ENCODE data around the gene CMTR1.

The CMTR1 gene

DNA sequence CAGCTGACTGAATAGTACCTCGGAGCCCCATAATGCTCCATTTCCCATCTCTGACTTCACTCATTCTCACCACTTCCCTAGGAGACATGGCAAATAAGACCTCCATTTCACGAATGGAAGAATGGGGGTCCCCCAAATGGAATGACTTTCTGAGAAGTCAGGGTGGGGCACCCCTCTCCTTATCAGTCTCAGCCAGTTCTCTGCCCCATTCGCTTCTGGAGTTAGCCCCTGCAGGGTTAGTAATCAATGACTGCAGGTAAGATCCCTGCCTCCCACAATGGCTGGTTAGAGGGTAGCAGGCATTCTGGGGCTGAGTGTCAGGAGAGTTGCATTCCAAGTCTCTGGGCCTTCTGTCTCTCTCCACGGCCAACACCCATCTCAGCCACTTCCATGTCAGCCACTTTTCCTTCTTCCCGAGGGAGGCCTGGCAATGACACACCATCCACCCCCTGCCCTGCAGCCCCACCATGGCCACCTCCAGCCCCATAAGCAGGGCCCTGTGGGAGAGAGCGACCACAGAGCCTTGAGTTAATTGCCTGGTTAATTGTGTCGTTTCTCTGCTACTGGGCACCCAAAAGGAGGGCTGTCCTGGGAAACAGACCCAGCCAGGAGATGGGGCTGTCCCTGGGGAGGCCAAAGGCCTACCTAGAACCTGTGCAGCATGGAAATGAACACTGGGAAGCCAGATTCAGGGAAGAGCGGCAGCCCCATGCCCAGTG is 53.3 kb downstream of the CMTR1 start (continued):
- TF ChIP-seq ZNF280D (tag by site-specific recombination; IDR thresholded peaks at IDR 0.05) (no peak), SETDB1 (IDR thresholded peaks at IDR 0.05; ENCODE audit: insufficient read length, low read length) (no peak), ZNF624 (tag by site-specific recombination; IDR thresholded peaks at IDR 0.05) (no peak), KLF16 (tag by site-specific recombination; IDR thresholded peaks at IDR 0.05) (no peak), HOXD13 (CRISPR knock-in tag; IDR thresholded peaks at IDR 0.05; ENCODE audit: borderline replicate concordance) (no peak), ZFP3 (tag by site-specific recombination; IDR thresholded peaks at IDR 0.05; ENCODE audit: low read depth) (no peak), SCRT1 (tag by site-specific recombination; IDR thresholded peaks at IDR 0.05; ENCODE audit: borderline replicate concordance) (no peak), ZNF621 (tag by site-specific recombination; IDR thresholded peaks at IDR 0.05) (no peak), SCRT2 (tag by site-specific recombination; IDR thresholded peaks at IDR 0.05) (no peak)
- TF ChIP-seq, protein P1, sequence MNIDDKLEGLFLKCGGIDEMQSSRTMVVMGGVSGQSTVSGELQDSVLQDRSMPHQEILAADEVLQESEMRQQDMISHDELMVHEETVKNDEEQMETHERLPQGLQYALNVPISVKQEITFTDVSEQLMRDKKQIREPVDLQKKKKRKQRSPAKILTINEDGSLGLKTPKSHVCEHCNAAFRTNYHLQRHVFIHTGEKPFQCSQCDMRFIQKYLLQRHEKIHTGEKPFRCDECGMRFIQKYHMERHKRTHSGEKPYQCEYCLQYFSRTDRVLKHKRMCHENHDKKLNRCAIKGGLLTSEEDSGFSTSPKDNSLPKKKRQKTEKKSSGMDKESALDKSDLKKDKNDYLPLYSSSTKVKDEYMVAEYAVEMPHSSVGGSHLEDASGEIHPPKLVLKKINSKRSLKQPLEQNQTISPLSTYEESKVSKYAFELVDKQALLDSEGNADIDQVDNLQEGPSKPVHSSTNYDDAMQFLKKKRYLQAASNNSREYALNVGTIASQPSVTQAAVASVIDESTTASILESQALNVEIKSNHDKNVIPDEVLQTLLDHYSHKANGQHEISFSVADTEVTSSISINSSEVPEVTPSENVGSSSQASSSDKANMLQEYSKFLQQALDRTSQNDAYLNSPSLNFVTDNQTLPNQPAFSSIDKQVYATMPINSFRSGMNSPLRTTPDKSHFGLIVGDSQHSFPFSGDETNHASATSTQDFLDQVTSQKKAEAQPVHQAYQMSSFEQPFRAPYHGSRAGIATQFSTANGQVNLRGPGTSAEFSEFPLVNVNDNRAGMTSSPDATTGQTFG (tag by site-specific recombination; IDR thresholded peaks at IDR 0.05; ENCODE audit: borderline replicate concordance) = no peak
- TF ChIP-seq, protein P2, sequence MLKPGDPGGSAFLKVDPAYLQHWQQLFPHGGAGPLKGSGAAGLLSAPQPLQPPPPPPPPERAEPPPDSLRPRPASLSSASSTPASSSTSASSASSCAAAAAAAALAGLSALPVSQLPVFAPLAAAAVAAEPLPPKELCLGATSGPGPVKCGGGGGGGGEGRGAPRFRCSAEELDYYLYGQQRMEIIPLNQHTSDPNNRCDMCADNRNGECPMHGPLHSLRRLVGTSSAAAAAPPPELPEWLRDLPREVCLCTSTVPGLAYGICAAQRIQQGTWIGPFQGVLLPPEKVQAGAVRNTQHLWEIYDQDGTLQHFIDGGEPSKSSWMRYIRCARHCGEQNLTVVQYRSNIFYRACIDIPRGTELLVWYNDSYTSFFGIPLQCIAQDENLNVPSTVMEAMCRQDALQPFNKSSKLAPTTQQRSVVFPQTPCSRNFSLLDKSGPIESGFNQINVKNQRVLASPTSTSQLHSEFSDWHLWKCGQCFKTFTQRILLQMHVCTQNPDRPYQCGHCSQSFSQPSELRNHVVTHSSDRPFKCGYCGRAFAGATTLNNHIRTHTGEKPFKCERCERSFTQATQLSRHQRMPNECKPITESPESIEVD (tag by site-specific recombination; IDR thresholded peaks at IDR 0.05) = no peak

DNA sequence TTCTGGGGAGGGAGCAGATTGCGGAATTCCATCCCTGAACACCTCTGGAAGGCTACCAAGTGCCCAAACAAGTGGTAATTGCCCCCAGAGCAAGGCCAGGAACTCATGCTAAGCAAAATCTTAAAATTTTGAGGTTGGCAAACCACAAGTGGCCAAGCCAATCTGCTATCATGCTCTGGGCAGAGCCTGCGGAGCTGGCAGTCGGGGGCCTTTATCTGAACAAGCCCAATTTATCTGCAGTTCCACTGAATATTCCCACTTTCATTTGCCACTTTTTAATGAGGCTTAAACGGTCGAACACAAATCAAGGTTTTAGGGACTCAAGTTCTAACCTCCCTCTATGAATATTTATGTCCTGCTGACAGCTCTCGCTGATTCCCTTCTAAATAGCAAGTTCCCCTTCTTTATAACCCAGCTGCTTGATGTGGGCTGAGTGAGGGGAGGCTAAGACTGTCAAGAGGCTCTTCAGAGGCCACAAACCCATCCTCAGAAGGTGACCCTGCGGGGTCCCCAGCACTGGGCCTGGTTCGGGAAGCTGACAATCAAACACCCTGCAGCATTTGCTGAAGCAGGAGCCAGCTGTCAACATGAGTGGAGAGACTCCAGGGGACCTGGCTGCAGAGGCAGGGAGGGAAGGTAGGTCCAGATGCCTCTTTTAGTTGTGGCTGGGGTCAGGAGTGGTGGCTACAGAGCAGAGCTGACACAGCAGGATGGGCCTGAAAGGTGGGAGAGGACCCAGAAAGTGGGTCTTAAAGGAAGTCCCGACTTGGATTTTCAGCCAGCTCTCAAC is 54.8 kb downstream of the CMTR1 start:
- Histone ChIP-seq H3K4me3 (ENCODE audit: low read depth, low read length) (no peak overlapping the region), H3K9me3 (ENCODE audit: control insufficient read depth, insufficient read depth, low read depth, low read length) (no peaks in the 10 kb centered on the region), H3K36me3 (ENCODE audit: control insufficient read depth in 2 of 2, insufficient read depth in 1 of 2, low read length in 2 of 2) (peaks cover 0 to 18% of the 10 kb centered on the region in 2 experiments; a peak in 1 of 3 replicates), H3K4me1 (ENCODE audit: control insufficient read depth, insufficient read depth, low read length) (peaks cover 10% of the 10 kb centered on the region), H3K27ac (ENCODE audit: extremely low read depth, low read depth, low read length) (no peak overlapping the region)
- ChIA-PET POLR2A (no interaction called here), CTCF (interaction anchor here (0.5 to 2.5 kb wide), 4 partner anchors 50 to 204 kb away, joined by 3 to 6 read pairs (median 6); no protein-coding TSS in a partner anchor)
- TF ChIP-seq ZBTB1 (tag by site-specific recombination; IDR thresholded peaks at IDR 0.05) (no peak), ZNF768 (tag by site-specific recombination; IDR thresholded peaks at IDR 0.05) (no peak), GFI1B (tag by site-specific recombination; IDR thresholded peaks at IDR 0.05) (no peak), ZNF292 (tag by site-specific recombination; IDR thresholded peaks at IDR 0.05; ENCODE audit: borderline replicate concordance, low read depth) (no peak), ZNF155 (tag by site-specific recombination; IDR thresholded peaks at IDR 0.05) (no peak), ZBTB44 (tag by site-specific recombination; IDR thresholded peaks at IDR 0.05) (no peak), ZIC2 (tag by site-specific recombination; IDR thresholded peaks at IDR 0.05) (peak; percentile 78), ZNF561 (tag by site-specific recombination; IDR thresholded peaks at IDR 0.05; ENCODE audit: borderline replicate concordance) (no peak), ZNF624 (tag by site-specific recombination; IDR thresholded peaks at IDR 0.05) (no peak), ZNF600 (tag by site-specific recombination; IDR thresholded peaks at IDR 0.05) (0 out of 2 replicates have a peak, but pooled peaks have one; percentile 21), KLF17 (tag by site-specific recombination; IDR thresholded peaks at IDR 0.05) (no peak)
